NCI-H1436 (cell line): ENCODE results near the gene MIOS.

ENCODE experiments used
- DNase-seq: peaks from one replicate; lab custom pipeline; 2025; lab: John Stamatoyannopoulos, UW

The MIOS gene

GRCh38 chr7:7583731-7584130 is 17.0 kb downstream of the MIOS start:
- no peak for DNase-seq

- DNase-seq = no peak
These were observed 18.0 kb downstream of the MIOS start for GRCh38 chr7:7584653-7585052.

- DNase-seq = no peak
These were observed 18.7 kb downstream of the MIOS start for GRCh38 chr7:7585241-7585928.

GRCh38 chr7:7595451-7595850 is 28.8 kb downstream of the MIOS start:
- DNase-seq = peak; percentile 33

- no peak for DNase-seq
These were observed 29.5 kb downstream of the MIOS start for GRCh38 chr7:7596176-7596575.

- no peak for DNase-seq
These were observed 40.3 kb downstream of the MIOS start for GRCh38 chr7:7607010-7607409.

- no peak for DNase-seq
These were observed 42.6 kb downstream of the MIOS start for GRCh38 chr7:7609330-7609729.

GRCh38 chr7:7612519-7612918 is 45.8 kb downstream of the MIOS start:
- DNase-seq = no peak

GRCh38 chr7:7613210-7613609 is 46.5 kb downstream of the MIOS start:
- DNase-seq = no peak

GRCh38 chr7:7614018-7614741 is 47.5 kb downstream of the MIOS start:
- DNase-seq = no peak

GRCh38 chr7:7617550-7617949 is 50.9 kb downstream of the MIOS start:
- no peak for DNase-seq

GRCh38 chr7:7618410-7618809 is 51.7 kb downstream of the MIOS start:
- DNase-seq = no peak

GRCh38 chr7:7620236-7620635 is 53.6 kb downstream of the MIOS start:
- DNase-seq = no peak

- no peak for DNase-seq
These were observed 54.0 kb downstream of the MIOS start for GRCh38 chr7:7620644-7621210.

- DNase-seq = no peak
These were observed 61.8 kb downstream of the MIOS start for GRCh38 chr7:7628476-7628875.

- no peak for DNase-seq
These were observed 64.1 kb downstream of the MIOS start for GRCh38 chr7:7630626-7631329.

GRCh38 chr7:7639421-7639820 is 72.7 kb downstream of the MIOS start:
- no peak for DNase-seq

- DNase-seq = no peak
These were observed 73.2 kb downstream of the MIOS start for GRCh38 chr7:7639847-7640220.

GRCh38 chr7:7640221-7641128 is 73.8 kb downstream of the MIOS start, which contains the start of gene UMAD1:
TSS of gene UMAD1 (plus strand) at chr7:7640752. CDS start at chr7:7673372, 32,620 bp downstream.
- DNase-seq = peak; percentile 99

- DNase-seq = no peak
These were observed 74.5 kb downstream of the MIOS start for GRCh38 chr7:7641129-7641663.

GRCh38 chr7:7642081-7642480 is 75.4 kb downstream of the MIOS start:
- DNase-seq = no peak
